Kasumi-1 (cell line): ENCODE measurements around the gene SUSD6.
"Not testable (repeated sequence)": the region's sequence is repeated elsewhere in the genome, so short reads cannot be mapped to it uniquely, and the experiment has no call there.

ENCODE experiments used
- DNase-seq, 2 experiments: peaks; one replicate each; lab custom pipeline; 2025; lab: John Stamatoyannopoulos, UW

The SUSD6 gene

GRCh38 chr14:69624136-69624535, 12.7 kb downstream of the SUSD6 start:
- DNase-seq, result no peak

GRCh38 chr14:69625299-69626131, 14.1 kb downstream of the SUSD6 start:
- peak; percentile 87 to 92 for DNase-seq

GRCh38 chr14:69626132-69626500, 14.7 kb downstream of the SUSD6 start:
- DNase-seq, result no peak

GRCh38 chr14:69629225-69630127, 18.1 kb downstream of the SUSD6 start:
- DNase-seq, result no peak

GRCh38 chr14:69630360-69630759, 19.0 kb downstream of the SUSD6 start:
- DNase-seq, result no peak

GRCh38 chr14:69631509-69631908, 20.1 kb downstream of the SUSD6 start:
- no peak for DNase-seq

- peak; percentile 66 to 80 for DNase-seq
These were observed 20.8 kb downstream of the SUSD6 start for GRCh38 chr14:69632164-69632563.

- DNase-seq, result peak in 1 of 2 experiments; percentile 15
These were observed 21.3 kb downstream of the SUSD6 start for GRCh38 chr14:69632593-69633151.

- no peak for DNase-seq
These were observed 21.8 kb downstream of the SUSD6 start for GRCh38 chr14:69633238-69633637.

GRCh38 chr14:69635981-69636639, 24.7 kb downstream of the SUSD6 start:
- DNase-seq, result peak; percentile 32 to 34

GRCh38 chr14:69636718-69637480, 25.5 kb downstream of the SUSD6 start:
- DNase-seq, result no peak

- DNase-seq, result no peak
These were observed 26.2 kb downstream of the SUSD6 start for GRCh38 chr14:69637503-69638031.

GRCh38 chr14:69640931-69641330, 29.5 kb downstream of the SUSD6 start:
- no peak for DNase-seq

GRCh38 chr14:69642212-69642793, 30.9 kb downstream of the SUSD6 start:
- not testable (repeated sequence) for DNase-seq

GRCh38 chr14:69643430-69644200, 32.2 kb downstream of the SUSD6 start:
- DNase-seq, result peak; percentile 51 to 64

GRCh38 chr14:69644814-69645213, 33.4 kb downstream of the SUSD6 start:
- DNase-seq, result no peak

- DNase-seq, result no peak
These were observed 35.8 kb downstream of the SUSD6 start for GRCh38 chr14:69647213-69647612.

- DNase-seq, result not testable (repeated sequence)
These were observed 36.2 kb downstream of the SUSD6 start for GRCh38 chr14:69647642-69648041.

- DNase-seq, result no peak
These were observed 37.4 kb downstream of the SUSD6 start for GRCh38 chr14:69648480-69649451.
